GM19025 (cell line): ENCODE measurements around the gene RPL41.

Experiments used
- ATAC-seq: cut with Tn5 transposase; IDR thresholded peaks from one replicate; pipeline ENCODE4 v1.9.1; 2021; ENCODE audit warnings: mild to moderate bottlenecking, low read depth, moderate library complexity; ENCODE audit not compliant: unreplicated experiment

The RPL41 gene

GRCh38 chr12:56126732-56127239 is 10.4 kb downstream of the RPL41 start:
- no peak for ATAC-seq

GRCh38 chr12:56127485-56127887 is 11.1 kb downstream of the RPL41 start:
- no peak for ATAC-seq

GRCh38 chr12:56127888-56128669 is 11.6 kb downstream of the RPL41 start, which contains the start of gene ESYT1:
Gene ESYT1 (plus strand): TSS chr12:56128267. CDS start chr12:56128320, 53 bp downstream.
- peak; percentile 91 for ATAC-seq

- no peak for ATAC-seq
These were observed 12.3 kb downstream of the RPL41 start for GRCh38 chr12:56128670-56129205.

- ATAC-seq, result peak; percentile 25
These were observed 12.9 kb downstream of the RPL41 start for GRCh38 chr12:56129206-56129941.

- no peak for ATAC-seq
These were observed 13.6 kb downstream of the RPL41 start for GRCh38 chr12:56129942-56130495.

- ATAC-seq, result no peak
These were observed 14.4 kb downstream of the RPL41 start for GRCh38 chr12:56130876-56131275.

- no peak for ATAC-seq
These were observed 18.5 kb downstream of the RPL41 start for GRCh38 chr12:56134897-56135296.

- ATAC-seq, result no peak
These were observed 21.6 kb downstream of the RPL41 start for GRCh38 chr12:56137853-56138571.

GRCh38 chr12:56141946-56142784 is 25.7 kb downstream of the RPL41 start:
- no peak for ATAC-seq

GRCh38 chr12:56143217-56143616 is 26.8 kb downstream of the RPL41 start:
- no peak for ATAC-seq

GRCh38 chr12:56143870-56144269 is 27.4 kb downstream of the RPL41 start:
- ATAC-seq, result no peak

- ATAC-seq, result no peak
These were observed 28.8 kb downstream of the RPL41 start for GRCh38 chr12:56145217-56145616.

GRCh38 chr12:56146492-56147460 is 30.3 kb downstream of the RPL41 start:
- ATAC-seq, result no peak

GRCh38 chr12:56150563-56150962 is 34.1 kb downstream of the RPL41 start:
- no peak for ATAC-seq

- peak; percentile 41 for ATAC-seq
These were observed 35.3 kb downstream of the RPL41 start for GRCh38 chr12:56151672-56152131.

GRCh38 chr12:56152132-56152755 is 35.8 kb downstream of the RPL41 start, which contains the start of gene MYL6B:
Gene MYL6B (plus strand): TSS chr12:56152587. CDS start chr12:56153919, 1,332 bp downstream.
- peak; percentile 94 for ATAC-seq
